HEK293 (cell line): ENCODE data around the gene FLT3LG.

Experiments
- CTCF ChIA-PET: fragments of 350-600 bp; formaldehyde crosslinking; extraction: SDS; loops from one replicate; lab custom pipeline; 2021; ENCODE audit warnings: antibody characterized with exemption; lab: Yijun Ruan, JAX
- POLR2A ChIA-PET: fragments of 300-600 bp; formaldehyde crosslinking; extraction: SDS; loops from one replicate; lab custom pipeline; 2020; ENCODE audit warnings: antibody characterized with exemption, inconsistent platforms; lab: Yijun Ruan, JAX
- H3K27ac ChIP-seq: fragments of 200-500 bp; sonication (Bioruptor generic); 2 replicates; pipeline ENCODE4 v1.5.1; 2014; ENCODE audit warnings: low read depth, low read length, control low read depth, inconsistent platforms; ENCODE audit errors: extremely low read depth
- H3K36me3 ChIP-seq, 2 experiments: fragments of 200-500 bp in 1 of 2; sonication (Bioruptor generic) in 1 of 2; 1 replicate in 1 of 2; 2 replicates in 1 of 2; pipeline ENCODE4 v1.5.1; 2014 to 2017; ENCODE audit warnings: inconsistent platforms in 2 of 2, low read length in 2 of 2; ENCODE audit not compliant: control insufficient read depth in 2 of 2, insufficient read depth in 1 of 2
- H3K4me1 ChIP-seq: fragments of 200-500 bp; sonication (Bioruptor generic); 2 replicates; pipeline ENCODE4 v1.5.1; 2014; ENCODE audit warnings: mild to moderate bottlenecking, low read length, inconsistent platforms; ENCODE audit not compliant: control insufficient read depth, insufficient read depth
- H3K4me3 ChIP-seq: 2 replicates; pipeline ENCODE4 v1.5.1; 2011; ENCODE audit warnings: low read depth, mild to moderate bottlenecking, control low read depth, low read length, moderate library complexity
- H3K9me3 ChIP-seq: fragments of 200-500 bp; sonication (Bioruptor generic); 2 replicates; pipeline ENCODE4 v1.5.1; 2014; ENCODE audit warnings: low read depth, low read length, inconsistent platforms; ENCODE audit not compliant: control insufficient read depth, insufficient read depth
- CTCF ChIP-seq: fragments of 450-650 bp; formaldehyde crosslinking; IDR thresholded peaks from 2 replicates; pipeline ENCODE4 v1.5.1; 2016; ENCODE audit warnings: missing biosample characterization, missing genetic modification characterization
- ELK4 ChIP-seq: IDR thresholded peaks from 2 replicates; pipeline ENCODE4 v1.6.1; 2011; ENCODE audit warnings: mild to moderate bottlenecking, low read depth, low read length, borderline replicate concordance
- FEZF1 ChIP-seq: fragments of 450-650 bp; formaldehyde crosslinking; IDR thresholded peaks from 2 replicates; pipeline ENCODE4 v1.5.1; 2016; ENCODE audit warnings: missing biosample characterization, missing genetic modification characterization
- GLIS1 ChIP-seq: fragments of 450-650 bp; formaldehyde crosslinking; IDR thresholded peaks from 2 replicates; pipeline ENCODE4 v1.5.1; 2016; ENCODE audit warnings: missing biosample characterization, missing genetic modification characterization
- IKZF3 ChIP-seq: fragments of 450-650 bp; IDR thresholded peaks from 2 replicates; pipeline ENCODE4 v1.5.0; 2018; ENCODE audit warnings: missing biosample characterization, mild to moderate bottlenecking, missing genetic modification characterization, moderate library complexity
- KLF1 ChIP-seq: fragments of 450-650 bp; formaldehyde crosslinking; IDR thresholded peaks from 2 replicates; pipeline ENCODE4 v1.5.1; 2016; ENCODE audit warnings: missing biosample characterization, missing genetic modification characterization
- KLF16 ChIP-seq: fragments of 450-650 bp; formaldehyde crosslinking; IDR thresholded peaks from 2 replicates; pipeline ENCODE4 v1.5.1; 2017; ENCODE audit warnings: missing biosample characterization, missing genetic modification characterization
- SP2 ChIP-seq: fragments of 450-650 bp; formaldehyde crosslinking; IDR thresholded peaks from 2 replicates; pipeline ENCODE4 v1.5.1; 2016; ENCODE audit warnings: missing biosample characterization, missing genetic modification characterization
- ZBTB10 ChIP-seq: fragments of 450-650 bp; formaldehyde crosslinking; IDR thresholded peaks from 2 replicates; pipeline ENCODE4 v1.5.1; 2016; ENCODE audit warnings: missing biosample characterization, missing genetic modification characterization
- ZBTB44 ChIP-seq: fragments of 450-650 bp; IDR thresholded peaks from 2 replicates; pipeline ENCODE4 v1.5.1; 2018; ENCODE audit warnings: missing biosample characterization, mild to moderate bottlenecking, missing genetic modification characterization
- ZEB2 ChIP-seq: fragments of 450-650 bp; formaldehyde crosslinking; IDR thresholded peaks from 2 replicates; pipeline ENCODE4 v1.5.1; 2016; ENCODE audit warnings: missing biosample characterization, missing genetic modification characterization
- ZNF138 ChIP-seq: fragments of 450-650 bp; formaldehyde crosslinking; IDR thresholded peaks from 2 replicates; pipeline ENCODE4 v1.5.1; 2016; ENCODE audit warnings: missing biosample characterization, missing genetic modification characterization, borderline replicate concordance
- ZNF169 ChIP-seq: fragments of 450-650 bp; formaldehyde crosslinking; IDR thresholded peaks from 2 replicates; pipeline ENCODE4 v1.5.1; 2016; ENCODE audit warnings: missing biosample characterization, missing genetic modification characterization
- ZNF449 ChIP-seq: fragments of 450-650 bp; formaldehyde crosslinking; IDR thresholded peaks from 2 replicates; pipeline ENCODE4 v1.5.1; 2017; ENCODE audit warnings: missing biosample characterization, mild to moderate bottlenecking, missing genetic modification characterization, moderate library complexity
- ZNF488 ChIP-seq: fragments of 450-650 bp; formaldehyde crosslinking; IDR thresholded peaks from 2 replicates; pipeline ENCODE4 v1.5.1; 2016; ENCODE audit warnings: missing biosample characterization, missing genetic modification characterization
- ZNF560 ChIP-seq: fragments of 450-650 bp; formaldehyde crosslinking; IDR thresholded peaks from 2 replicates; pipeline ENCODE4 v1.5.1; 2017; ENCODE audit warnings: missing biosample characterization, missing genetic modification characterization, borderline replicate concordance
- ZNF561 ChIP-seq: fragments of 450-650 bp; IDR thresholded peaks from 2 replicates; pipeline ENCODE4 v1.5.1; 2018; ENCODE audit warnings: missing biosample characterization, missing genetic modification characterization, borderline replicate concordance
- ZNF645 ChIP-seq: fragments of 450-650 bp; formaldehyde crosslinking; IDR thresholded peaks from 2 replicates; pipeline ENCODE4; 2016; ENCODE audit warnings: missing biosample characterization, missing genetic modification characterization
- ZNF660 ChIP-seq: fragments of 450-650 bp; IDR thresholded peaks from 2 replicates; pipeline ENCODE4 v1.5.1; 2018; ENCODE audit warnings: missing biosample characterization, mild to moderate bottlenecking, missing genetic modification characterization

The FLT3LG gene

GRCh38 chr19:49451430-49452181 lies 22.4 kb upstream of the FLT3LG start, which contains the start of gene PIH1D1 (continued):
- no peak for TF ChIP-seq ZNF560 (tag by site-specific recombination)
- no peak for TF ChIP-seq ZNF169 (tag by site-specific recombination)
- no peak for TF ChIP-seq FEZF1
- no peak for TF ChIP-seq KLF1 (tag by site-specific recombination)
- no peak for TF ChIP-seq ZNF645
- TF ChIP-seq ZNF138 (tag by site-specific recombination): no peak
- TF ChIP-seq ZNF488: no peak
- TF ChIP-seq CTCF (tag by site-specific recombination): peak; percentile 46
- no peak for TF ChIP-seq ZBTB44 (tag by site-specific recombination)
- TF ChIP-seq ELK4: no peak

- POLR2A ChIA-PET: interaction anchor here (0.6 to 3.0 kb wide), 40 partner anchors 11 to 834 kb away, joined by 3 to 28 read pairs (median 4); partner anchors contain the start of genes AP2A1, DKKL1, FCGRT and FLT3LG
- Histone ChIP-seq H3K4me1 (0 out of 2 replicates have a peak, but pooled peaks cover 6% of the 10 kb centered on the region), H3K36me3 (peaks cover 28% of the 10 kb centered on the region in 2 experiments), H3K27ac (peak within 1 kb of the TSS; percentile 90), H3K4me3 (peak within 1 kb of the TSS; percentile 68), H3K9me3 (no peaks in the 10 kb centered on the region)
- CTCF ChIA-PET: interaction anchor here (0.5 to 2.5 kb wide), 7 partner anchors 17 to 344 kb away, joined by 3 to 15 read pairs (median 5); partner anchors contain the start of gene FLT3LG
- TF ChIP-seq ZEB2 (tag by site-specific recombination): peak; percentile 83
- TF ChIP-seq IKZF3 (tag by site-specific recombination): peak; percentile 76
- peak; percentile 41; the same call in 1 of the 2 replicates for TF ChIP-seq CTCF (tag by site-specific recombination)
- peak; percentile 97 for TF ChIP-seq ZBTB10 (tag by site-specific recombination)
- TF ChIP-seq ZNF660 (tag by site-specific recombination): peak; percentile 21; the same call in 1 of the 2 replicates
- 0 out of 2 replicates have a peak, but pooled peaks have one; percentile 15 for TF ChIP-seq ZNF449 (tag by site-specific recombination)
- TF ChIP-seq ZNF561 (tag by site-specific recombination): peak; percentile 73; the same call in 1 of the 2 replicates
- peak; percentile 11; the same call in 1 of the 2 replicates for TF ChIP-seq KLF16 (tag by site-specific recombination)
- peak; percentile 50 for TF ChIP-seq FEZF1
- peak; percentile 89 for TF ChIP-seq GLIS1 (tag by site-specific recombination)
- peak; percentile 81 for TF ChIP-seq SP2 (tag by site-specific recombination)
Measured at GRCh38 chr19:49453013-49453756, 20.8 kb upstream of the FLT3LG start, which contains the start of gene ALDH16A1. Gene ALDH16A1 (plus strand): TSS chr19:49453225. CDS start chr19:49453332, 107 bp downstream.
